ENCODE results near the gene ZFYVE28.

ZFYVE28 gene

GRCh38 chr4:2426069-2426397 is 7.6 kb upstream of the ZFYVE28 start:
- in situ Hi-C loops (cut with HindIII; ENCODE audit: low sequenced_read_pairs): no loop called here
- no peak overlapping the region for H3K4me3 ChIP-seq (ENCODE audit: low read depth, low read length)
- TF ChIP-seq CTCF (IDR thresholded peaks at IDR 0.05; ENCODE audit: low read depth, low read length): no peak
- DNase-seq (ENCODE audit: low read depth, low spot score): no peak

DNA sequence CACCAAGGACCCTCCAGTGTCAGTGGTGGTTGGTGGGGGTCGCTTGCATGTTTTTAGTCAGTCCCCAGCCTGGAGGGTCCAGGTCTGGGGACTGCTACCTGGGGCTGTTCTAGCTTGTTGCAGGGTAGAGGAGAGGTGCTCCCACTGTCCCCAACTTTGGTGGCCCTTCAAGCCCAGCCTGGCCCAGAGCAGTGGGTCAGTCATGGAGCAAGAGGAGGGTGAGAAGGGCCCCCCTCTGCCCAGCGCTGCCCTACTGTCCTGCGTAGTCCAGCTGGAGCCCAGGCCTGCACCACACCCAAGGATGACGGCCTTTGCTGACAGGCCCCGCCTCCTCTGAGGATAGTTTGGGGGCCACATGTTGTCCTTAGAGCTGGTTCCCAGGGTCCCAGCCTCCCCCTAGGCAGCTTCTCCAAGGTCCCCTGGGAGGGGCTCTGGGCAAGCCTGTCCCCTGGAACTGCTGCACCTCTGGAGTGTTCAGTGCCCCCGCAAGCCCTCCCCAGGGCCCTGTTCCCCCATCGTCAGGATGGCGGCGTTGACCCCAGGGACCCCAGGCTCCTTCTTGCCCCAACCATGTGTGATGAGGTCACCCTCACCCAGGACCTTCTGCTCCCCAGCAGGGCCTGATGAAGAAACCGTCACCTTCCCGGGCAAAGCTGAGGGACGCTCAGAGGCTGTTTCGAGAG is 7.1 kb upstream of the ZFYVE28 start:
- in situ Hi-C loops (cut with HindIII; ENCODE audit: low sequenced_read_pairs): no loop called here
- no peak for DNase-seq (ENCODE audit: low read depth, low spot score)
- no peak overlapping the region for H3K4me3 ChIP-seq (ENCODE audit: low read depth, low read length)
- TF ChIP-seq CTCF (IDR thresholded peaks at IDR 0.05; ENCODE audit: low read depth, low read length): no peak

- in situ Hi-C loops (cut with HindIII; ENCODE audit: low sequenced_read_pairs): no loop called here
- no peak for TF ChIP-seq CTCF (IDR thresholded peaks at IDR 0.05; ENCODE audit: low read depth, low read length)
- DNase-seq (ENCODE audit: low read depth, low spot score): no peak
- no peak overlapping the region for H3K4me3 ChIP-seq (ENCODE audit: low read depth, low read length)
Measured at GRCh38 chr4:2424581-2424980, 6.1 kb upstream of the ZFYVE28 start.

- DNase-seq (ENCODE audit: low read depth, low spot score): no peak
- H3K4me3 ChIP-seq (ENCODE audit: low read depth, low read length): no peak overlapping the region
- in situ Hi-C loops (cut with HindIII; ENCODE audit: low sequenced_read_pairs): no loop called here
- no peak for TF ChIP-seq CTCF (IDR thresholded peaks at IDR 0.05; ENCODE audit: low read depth, low read length)
Measured at GRCh38 chr4:2423695-2424094, 5.2 kb upstream of the ZFYVE28 start.

DNA sequence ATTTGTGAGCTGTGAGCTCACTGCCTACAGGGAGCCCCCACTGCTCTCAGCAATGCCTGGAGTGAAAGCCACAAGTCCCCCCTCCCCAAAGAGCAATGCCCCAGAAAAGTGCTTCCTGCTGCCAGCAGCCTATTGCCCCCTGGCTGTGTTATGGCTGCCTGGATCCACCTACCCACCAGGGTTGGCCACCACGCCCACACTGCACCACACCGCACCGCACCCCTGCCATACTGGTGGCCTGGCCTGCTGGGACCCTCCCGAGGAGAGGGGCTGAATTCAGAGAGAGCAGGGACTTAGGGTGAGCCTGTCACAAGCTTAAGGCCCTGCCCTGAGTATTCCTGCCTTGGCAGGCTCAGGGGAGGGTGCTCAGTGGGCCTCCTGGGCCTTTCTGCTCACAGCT is 4.6 kb upstream of the ZFYVE28 start:
- TF ChIP-seq CTCF (IDR thresholded peaks at IDR 0.05; ENCODE audit: low read depth, low read length): no peak
- no peak overlapping the region for H3K4me3 ChIP-seq (ENCODE audit: low read depth, low read length)
- in situ Hi-C loops (cut with HindIII; ENCODE audit: low sequenced_read_pairs): no loop called here
- no peak for DNase-seq (ENCODE audit: low read depth, low spot score)

DNA sequence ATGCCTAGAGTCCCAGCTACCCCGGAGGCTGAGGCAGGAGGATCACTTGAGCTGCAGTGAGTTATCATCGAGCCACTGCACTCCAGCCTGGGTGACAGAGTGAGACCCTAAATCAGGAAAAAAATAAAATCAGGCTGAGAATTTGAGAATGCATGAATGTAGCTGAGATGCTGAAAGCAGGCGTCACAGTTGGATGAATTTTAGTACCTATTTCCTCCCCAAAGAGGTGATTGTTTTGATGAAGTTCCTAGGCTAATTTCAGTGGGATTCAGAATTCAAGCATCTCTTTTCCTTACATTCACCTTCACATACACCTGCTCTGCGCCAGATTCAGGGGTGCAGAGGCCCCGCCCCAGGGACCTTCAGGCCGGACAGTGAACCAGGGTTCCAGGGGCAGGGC is 3.5 kb upstream of the ZFYVE28 start:
- in situ Hi-C loops (cut with HindIII; ENCODE audit: low sequenced_read_pairs): no loop called here
- TF ChIP-seq CTCF (IDR thresholded peaks at IDR 0.05; ENCODE audit: low read depth, low read length): no peak
- no peak for DNase-seq (ENCODE audit: low read depth, low spot score)
- no peak overlapping the region for H3K4me3 ChIP-seq (ENCODE audit: low read depth, low read length)

DNA sequence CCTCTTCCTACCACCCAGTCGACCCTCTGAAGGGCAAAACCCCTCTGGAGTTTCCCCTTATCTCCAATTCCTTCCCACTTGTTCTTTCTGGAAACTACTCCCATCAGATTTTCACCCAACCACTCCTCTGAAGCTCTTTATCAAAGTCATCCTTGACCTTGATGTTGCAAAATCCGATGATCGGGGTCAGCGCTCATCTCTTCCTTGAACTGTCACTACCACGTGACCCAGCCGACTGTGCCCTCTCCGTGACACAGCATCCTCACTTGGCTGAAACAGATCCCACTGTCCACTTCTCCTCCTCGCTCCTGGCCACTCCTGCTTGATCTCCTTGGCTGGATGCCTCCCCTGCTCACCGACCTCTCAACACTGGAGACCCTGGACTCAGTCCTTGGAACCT is 1.4 kb upstream of the ZFYVE28 start:
- TF ChIP-seq CTCF (IDR thresholded peaks at IDR 0.05; ENCODE audit: low read depth, low read length): no peak
- no peak overlapping the region for H3K4me3 ChIP-seq (ENCODE audit: low read depth, low read length)
- in situ Hi-C loops (cut with HindIII; ENCODE audit: low sequenced_read_pairs): no loop called here
- DNase-seq (ENCODE audit: low read depth, low spot score): no peak
